Measurements from ENCODE around the gene NOS1.

The NOS1 gene

DNA sequence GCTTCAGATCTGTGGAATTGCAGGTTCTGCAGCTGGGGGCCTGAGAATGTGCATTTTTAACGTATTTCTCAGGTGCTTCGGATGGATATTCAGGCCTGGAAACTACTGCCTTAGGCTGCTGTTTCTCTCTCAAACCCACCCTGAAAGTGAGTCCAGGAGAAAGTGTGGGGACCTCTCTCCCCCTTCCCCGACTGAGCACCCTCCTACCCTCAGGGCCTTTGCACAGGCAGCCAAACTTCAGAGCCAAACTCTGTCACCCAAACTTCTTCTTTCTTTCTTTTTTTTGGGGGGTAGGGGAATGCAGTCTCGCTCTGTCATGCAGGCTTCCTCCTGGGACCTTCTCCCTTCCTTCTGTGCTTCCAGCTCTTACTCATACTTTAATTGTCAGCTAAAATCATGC, 88.7 kb downstream of the NOS1 start:
- TF ChIP-seq, protein P1, sequence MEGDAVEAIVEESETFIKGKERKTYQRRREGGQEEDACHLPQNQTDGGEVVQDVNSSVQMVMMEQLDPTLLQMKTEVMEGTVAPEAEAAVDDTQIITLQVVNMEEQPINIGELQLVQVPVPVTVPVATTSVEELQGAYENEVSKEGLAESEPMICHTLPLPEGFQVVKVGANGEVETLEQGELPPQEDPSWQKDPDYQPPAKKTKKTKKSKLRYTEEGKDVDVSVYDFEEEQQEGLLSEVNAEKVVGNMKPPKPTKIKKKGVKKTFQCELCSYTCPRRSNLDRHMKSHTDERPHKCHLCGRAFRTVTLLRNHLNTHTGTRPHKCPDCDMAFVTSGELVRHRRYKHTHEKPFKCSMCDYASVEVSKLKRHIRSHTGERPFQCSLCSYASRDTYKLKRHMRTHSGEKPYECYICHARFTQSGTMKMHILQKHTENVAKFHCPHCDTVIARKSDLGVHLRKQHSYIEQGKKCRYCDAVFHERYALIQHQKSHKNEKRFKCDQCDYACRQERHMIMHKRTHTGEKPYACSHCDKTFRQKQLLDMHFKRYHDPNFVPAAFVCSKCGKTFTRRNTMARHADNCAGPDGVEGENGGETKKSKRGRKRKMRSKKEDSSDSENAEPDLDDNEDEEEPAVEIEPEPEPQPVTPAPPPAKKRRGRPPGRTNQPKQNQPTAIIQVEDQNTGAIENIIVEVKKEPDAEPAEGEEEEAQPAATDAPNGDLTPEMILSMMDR (IDR thresholded peaks at IDR 0.05; ENCODE audit: low read depth, low read length), result no peak
- H3K4me3 ChIP-seq (replicated peaks in 1 of 2; ENCODE audit: low read depth in 2 of 2, low read length in 2 of 2), result no peak overlapping the region
- DNase-seq (ENCODE audit: low read depth in 2 of 2), result no peak

DNA sequence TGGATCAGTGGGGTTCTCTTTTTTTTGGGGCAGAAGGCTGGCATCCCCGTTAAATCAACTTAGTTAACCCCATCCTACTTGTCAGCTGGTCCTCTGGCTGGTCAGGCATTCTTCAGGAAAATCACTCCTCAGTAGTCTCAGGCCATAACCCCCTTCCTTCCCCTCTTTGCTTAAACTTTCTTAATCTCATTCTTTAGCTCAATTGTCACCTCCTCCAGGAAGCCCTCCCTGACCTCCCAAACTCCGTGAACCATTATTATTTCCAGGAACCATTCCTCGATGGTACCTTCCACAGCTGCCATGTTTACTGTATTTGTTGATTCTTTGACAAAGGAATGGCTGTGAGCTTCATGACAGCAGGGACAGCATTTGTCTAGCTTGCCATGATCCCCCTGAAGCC, 98.7 kb downstream of the NOS1 start:
- TF ChIP-seq, protein P1 (IDR thresholded peaks at IDR 0.05; ENCODE audit: low read depth, low read length), result no peak
- no peak overlapping the region for H3K4me3 ChIP-seq (replicated peaks in 1 of 2; ENCODE audit: low read depth in 2 of 2, low read length in 2 of 2)
- DNase-seq (ENCODE audit: low read depth in 2 of 2), result no peak

DNA sequence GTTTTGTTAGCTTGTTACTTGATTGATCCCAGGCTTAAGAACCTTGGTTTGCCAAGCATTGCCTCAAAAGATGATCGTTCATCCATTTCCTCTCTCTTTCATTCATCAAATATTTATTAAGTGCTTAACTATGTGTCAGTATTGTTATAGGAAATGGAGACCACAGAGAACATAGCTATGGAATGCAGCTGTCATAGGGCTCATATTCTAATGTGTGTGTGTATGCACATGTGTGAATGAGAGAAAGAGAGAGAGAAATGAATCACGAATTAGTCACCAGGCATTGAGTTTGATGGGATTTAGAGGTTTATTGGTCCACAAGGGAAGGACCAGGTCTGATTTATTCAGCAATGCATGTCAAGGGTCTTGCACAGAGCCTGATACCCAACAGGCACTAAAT, 100.2 kb downstream of the NOS1 start:
- peak in 1 of 2 donors; percentile 36 for DNase-seq (ENCODE audit: low read depth in 2 of 2)
- no peak overlapping the region for H3K4me3 ChIP-seq (replicated peaks in 1 of 2; ENCODE audit: low read depth in 2 of 2, low read length in 2 of 2)
- TF ChIP-seq, protein P1 (IDR thresholded peaks at IDR 0.05; ENCODE audit: low read depth, low read length), result no peak

DNA sequence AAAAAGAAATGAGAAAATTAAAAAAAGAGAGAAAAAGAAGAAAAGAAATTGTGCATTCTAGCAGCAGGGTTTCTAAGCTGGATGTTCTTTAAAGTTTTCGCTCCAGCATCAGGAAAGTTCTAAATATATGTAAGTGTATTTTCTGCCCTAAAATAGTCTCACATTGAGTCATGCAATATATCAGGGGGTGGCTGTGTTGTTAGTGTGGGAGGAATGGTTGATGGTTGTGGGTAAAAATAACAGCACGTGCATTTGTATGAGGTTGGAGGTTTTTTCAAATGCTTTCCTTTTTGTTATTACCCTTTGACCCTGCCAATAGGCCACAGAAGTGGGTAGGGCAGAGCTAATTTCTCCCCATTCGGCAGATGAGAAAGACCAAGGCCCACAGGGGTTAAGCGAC, 106.0 kb downstream of the NOS1 start:
- no peak overlapping the region for H3K4me3 ChIP-seq (replicated peaks in 1 of 2; ENCODE audit: low read depth in 2 of 2, low read length in 2 of 2)
- DNase-seq (ENCODE audit: low read depth in 2 of 2), result no peak
- TF ChIP-seq, protein P1 (IDR thresholded peaks at IDR 0.05; ENCODE audit: low read depth, low read length), result no peak

DNA sequence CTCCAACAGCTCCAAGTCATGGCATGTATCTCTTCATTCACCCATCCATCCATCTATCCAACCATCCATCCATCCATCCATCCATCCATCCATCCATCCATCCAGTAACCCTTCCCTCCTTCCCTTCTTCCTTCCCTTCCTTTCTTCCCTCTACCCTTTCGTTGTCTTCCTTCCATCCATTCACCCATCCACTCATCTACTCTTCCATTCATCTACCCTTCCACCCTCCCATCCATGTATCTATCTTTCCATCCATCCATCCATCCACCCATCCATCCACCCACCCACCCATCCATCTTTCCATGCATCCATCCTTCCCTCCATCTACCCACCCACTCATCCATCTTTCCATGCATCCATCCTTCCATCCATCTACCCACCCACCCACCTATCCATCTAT, 117.9 kb downstream of the NOS1 start:
- no peak overlapping the region for H3K4me3 ChIP-seq (replicated peaks in 1 of 2; ENCODE audit: low read depth in 2 of 2, low read length in 2 of 2)
- DNase-seq (ENCODE audit: low read depth in 2 of 2), result no peak
- TF ChIP-seq, protein P1 (IDR thresholded peaks at IDR 0.05; ENCODE audit: low read depth, low read length), result no peak

DNA sequence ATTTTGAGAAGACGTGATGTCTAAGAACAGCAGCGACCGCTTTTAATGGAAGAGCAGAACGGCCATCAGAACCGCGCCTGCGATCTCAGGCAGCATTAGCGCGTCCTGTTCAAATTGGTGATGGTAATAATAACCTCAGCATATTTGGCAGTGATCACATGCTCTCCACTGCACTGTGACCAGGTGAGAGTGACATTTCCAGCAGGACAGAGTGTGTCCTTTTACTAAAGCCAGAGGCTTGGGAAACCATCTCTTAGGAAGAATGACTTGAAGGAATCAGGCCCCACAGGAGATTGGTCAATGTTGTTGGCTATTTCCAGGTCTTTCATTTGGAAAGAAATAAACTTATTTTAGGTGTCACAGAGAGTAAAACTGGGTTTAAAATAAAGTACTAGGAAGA, 119.7 kb downstream of the NOS1 start:
- no peak overlapping the region for H3K4me3 ChIP-seq (replicated peaks in 1 of 2; ENCODE audit: low read depth in 2 of 2, low read length in 2 of 2)
- no peak for DNase-seq (ENCODE audit: low read depth in 2 of 2)
- TF ChIP-seq, protein P1 (IDR thresholded peaks at IDR 0.05; ENCODE audit: low read depth, low read length), result no peak

DNA sequence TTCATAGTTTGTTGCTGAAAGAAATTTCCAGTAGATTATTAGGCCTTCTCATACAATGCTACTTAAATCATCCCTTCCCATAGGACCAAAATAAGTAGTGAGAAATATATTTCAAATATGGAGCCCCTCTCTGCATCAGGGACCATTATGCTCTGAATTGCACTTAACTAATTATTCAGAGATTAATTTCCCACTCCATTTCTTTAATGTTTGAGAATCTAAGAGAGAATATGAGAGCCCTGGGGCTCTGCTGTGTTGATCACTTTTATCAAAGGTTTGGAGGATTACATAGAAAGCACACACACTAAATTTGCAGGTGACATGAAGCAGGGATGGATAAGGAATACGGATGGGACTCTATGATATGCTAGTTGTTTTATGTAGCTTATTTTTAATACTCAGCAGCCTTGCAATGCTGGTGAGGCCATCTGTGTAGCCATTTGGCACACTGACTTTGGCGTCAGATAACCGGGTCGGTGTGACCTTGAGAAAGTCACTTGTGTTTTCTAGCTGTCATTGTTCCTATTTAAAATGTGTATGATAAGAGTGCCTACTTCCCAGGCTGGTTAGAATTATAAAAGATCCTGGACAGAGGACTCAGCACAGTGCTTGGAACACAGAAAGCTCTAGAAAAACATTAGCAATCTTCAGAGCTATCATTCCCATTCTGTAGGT, 121.2 kb downstream of the NOS1 start:
- DNase-seq (ENCODE audit: low read depth in 2 of 2), result no peak
- TF ChIP-seq, protein P1 (IDR thresholded peaks at IDR 0.05; ENCODE audit: low read depth, low read length), result no peak
- no peak overlapping the region for H3K4me3 ChIP-seq (replicated peaks in 1 of 2; ENCODE audit: low read depth in 2 of 2, low read length in 2 of 2)

All from cardiac fibroblast (primary cell).